GM18858 (cell line): ENCODE measurements around the gene IDH2.
A peak's percentile ranks its signal among the peaks of the same experiment; 100 is the strongest.
"Not testable (repeated sequence)": the region's sequence is repeated elsewhere in the genome, so short reads cannot be mapped to it uniquely, and the experiment has no call there.

Experiments
- ATAC-seq: cut with Tn5 transposase; IDR thresholded peaks from one replicate; pipeline ENCODE4 v1.9.1; 2021; ENCODE audit not compliant: unreplicated experiment

IDH2 gene

GRCh38 chr15:90115783-90116182 is 13.5 kb upstream of the IDH2 start:
- no peak for ATAC-seq

DNA sequence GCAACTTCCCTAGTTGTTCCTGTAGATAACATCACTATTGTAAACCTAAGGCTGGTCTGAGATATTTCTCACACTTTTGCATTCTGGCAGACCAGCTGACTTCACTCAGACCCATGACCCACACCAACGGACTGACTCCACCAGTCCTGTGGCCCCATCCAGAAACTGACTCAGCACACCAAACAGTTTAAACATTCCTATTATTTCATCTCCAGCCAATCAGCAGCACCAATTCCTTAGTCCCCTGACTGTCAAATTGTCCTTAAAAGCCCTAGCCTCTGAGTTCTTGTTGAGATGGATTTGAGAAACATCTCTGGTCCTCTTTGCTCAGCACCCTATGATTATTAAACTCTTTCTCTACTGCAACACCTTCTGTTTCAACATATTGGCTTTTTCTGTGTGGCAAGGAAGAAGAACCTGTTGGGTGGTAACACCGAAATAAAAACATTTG is 12.2 kb upstream of the IDH2 start:
- no peak for ATAC-seq

DNA sequence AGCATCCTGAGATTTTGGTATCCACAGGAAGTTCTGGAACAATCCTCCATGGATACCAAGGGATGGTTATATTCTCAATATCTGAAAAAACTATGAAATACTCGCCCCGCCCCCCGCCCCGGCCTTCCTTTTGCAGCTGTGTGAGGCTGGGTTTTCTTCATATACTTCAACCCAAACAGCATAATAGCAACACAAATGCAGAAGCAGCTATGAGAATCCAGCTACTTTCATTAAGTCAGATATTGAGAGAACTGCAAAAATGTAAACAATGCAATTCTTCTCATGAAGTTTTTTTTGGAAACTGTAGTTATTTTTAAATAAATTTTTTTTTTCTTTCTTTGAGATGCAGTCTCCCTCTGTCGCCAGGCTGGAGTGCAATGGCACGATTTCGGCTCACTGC is 10.9 kb upstream of the IDH2 start:
- ATAC-seq, result no peak

DNA sequence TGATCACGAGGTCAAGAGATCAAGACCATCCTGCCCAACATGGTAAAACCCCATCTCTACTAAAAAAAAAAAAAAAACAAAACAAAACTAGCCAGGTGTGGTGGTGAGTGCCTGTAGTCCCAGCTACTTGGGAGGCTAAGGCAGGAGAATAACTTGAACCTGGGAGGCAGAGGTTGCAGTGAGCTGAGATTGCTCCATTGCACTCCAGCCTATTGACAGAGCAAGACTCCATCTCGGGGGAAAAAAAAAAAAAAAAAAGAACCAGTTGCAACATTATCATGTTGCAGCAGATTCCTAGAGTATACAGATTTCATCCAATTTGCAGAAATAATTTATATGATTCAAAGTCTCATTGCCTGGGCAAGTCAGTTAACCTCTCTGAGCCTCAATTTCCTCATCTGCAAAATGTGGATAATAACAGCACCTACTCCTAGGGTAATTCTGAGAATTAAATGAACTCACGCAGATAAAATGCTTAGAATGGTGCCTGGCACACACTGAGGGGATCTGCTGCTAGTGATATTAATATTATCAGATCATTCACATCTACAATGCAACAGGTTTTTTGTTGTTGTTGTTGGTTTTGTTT is 7.0 kb upstream of the IDH2 start:
- not testable (repeated sequence) for ATAC-seq

- ATAC-seq, result not testable (repeated sequence)
These were observed 5.8 kb upstream of the IDH2 start for GRCh38 chr15:90108038-90108437.

DNA sequence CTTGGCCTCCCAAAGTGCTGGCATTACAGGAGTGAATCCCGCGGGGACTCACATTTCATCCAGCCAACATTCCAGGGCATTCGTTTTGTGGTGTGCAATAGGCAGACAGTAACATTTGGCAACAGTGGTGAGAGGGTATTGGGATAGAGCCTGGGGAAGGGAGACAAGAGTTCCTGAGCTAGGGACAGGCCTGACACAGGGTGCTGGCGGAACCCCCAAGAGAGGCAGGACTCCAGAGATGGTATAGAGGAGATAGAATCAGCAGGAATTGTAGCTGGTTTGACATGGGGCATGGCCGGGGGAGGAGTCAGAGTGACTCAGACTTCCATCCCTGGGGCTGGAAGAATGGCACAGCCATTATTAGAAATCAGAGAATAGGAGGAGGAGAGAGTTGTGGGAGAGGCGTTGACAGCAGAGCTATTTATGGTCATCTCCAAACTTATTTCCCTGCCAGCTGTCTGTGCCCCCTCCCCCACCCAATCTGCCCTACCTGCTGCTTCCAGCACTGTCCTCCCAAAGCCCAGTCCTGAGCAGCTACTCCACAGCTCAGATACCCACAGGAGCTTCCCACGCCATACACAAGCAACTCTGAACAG is 4.4 kb upstream of the IDH2 start:
- no peak for ATAC-seq

GRCh38 chr15:90105521-90105920 is 3.3 kb upstream of the IDH2 start:
- ATAC-seq, result no peak

DNA sequence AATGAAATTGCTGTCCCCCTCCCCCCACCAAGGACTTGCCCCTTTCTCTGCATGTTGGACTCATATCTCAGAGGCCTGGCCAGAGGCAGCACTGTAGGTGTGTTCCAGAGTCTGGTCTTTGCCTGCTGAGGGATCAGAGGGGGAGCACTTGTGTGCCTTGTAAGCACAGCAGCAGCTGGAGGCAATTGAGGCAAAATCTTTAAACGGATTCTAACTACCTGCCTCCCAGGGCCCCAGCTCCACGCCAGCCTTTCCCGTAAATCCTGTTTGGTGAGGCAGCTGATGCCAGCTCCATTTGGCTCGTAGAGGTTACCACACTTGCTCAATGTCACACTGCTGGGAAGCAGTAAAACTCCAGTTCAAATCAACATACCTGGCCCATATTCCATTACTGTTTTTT is 2.3 kb upstream of the IDH2 start:
- no peak for ATAC-seq

GRCh38 chr15:90103701-90104329 is 1.5 kb upstream of the IDH2 start:
- ATAC-seq, result no peak

DNA sequence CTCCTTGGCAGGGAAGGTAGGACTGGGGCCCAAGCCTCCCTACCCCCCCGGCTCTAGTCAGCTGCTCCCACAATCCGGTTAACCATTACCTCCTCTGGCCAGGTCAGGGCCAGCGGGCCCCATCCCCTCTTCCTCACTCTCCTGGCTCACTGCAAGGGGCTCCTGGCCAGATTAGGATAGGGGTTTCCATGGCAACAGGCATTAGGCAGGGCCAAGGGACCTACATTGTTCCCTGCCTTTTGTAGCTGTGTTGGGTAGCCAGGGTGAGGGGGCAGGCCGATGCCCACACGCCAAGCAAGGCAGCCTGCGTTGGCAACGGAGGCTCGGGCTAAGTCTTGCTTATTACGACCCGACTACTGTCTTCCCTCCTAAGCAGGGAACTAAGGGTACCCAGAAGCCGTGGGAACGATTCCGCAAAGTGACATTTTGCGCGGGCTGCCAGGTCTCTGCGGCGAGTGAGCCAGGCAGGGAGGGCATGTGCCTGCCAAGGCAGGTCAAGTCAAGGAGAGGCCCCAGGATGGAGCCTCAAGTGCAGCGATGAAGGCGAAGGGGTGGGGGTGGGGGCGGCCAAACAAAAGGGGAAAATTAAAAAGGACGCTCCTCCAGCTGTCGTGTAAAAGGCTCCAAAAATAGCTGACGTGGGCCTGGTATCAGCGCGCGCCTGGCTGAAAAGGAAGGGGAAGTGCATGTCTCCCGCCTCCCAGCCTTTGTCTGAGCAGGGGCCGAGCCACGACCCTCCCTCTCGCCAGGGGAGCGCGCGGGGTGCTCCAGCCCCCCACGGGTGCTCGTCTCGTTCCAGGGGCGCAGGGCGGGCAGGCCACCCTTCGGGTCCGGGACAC is 919 bp downstream of the IDH2 start:
- ATAC-seq, result no peak

DNA sequence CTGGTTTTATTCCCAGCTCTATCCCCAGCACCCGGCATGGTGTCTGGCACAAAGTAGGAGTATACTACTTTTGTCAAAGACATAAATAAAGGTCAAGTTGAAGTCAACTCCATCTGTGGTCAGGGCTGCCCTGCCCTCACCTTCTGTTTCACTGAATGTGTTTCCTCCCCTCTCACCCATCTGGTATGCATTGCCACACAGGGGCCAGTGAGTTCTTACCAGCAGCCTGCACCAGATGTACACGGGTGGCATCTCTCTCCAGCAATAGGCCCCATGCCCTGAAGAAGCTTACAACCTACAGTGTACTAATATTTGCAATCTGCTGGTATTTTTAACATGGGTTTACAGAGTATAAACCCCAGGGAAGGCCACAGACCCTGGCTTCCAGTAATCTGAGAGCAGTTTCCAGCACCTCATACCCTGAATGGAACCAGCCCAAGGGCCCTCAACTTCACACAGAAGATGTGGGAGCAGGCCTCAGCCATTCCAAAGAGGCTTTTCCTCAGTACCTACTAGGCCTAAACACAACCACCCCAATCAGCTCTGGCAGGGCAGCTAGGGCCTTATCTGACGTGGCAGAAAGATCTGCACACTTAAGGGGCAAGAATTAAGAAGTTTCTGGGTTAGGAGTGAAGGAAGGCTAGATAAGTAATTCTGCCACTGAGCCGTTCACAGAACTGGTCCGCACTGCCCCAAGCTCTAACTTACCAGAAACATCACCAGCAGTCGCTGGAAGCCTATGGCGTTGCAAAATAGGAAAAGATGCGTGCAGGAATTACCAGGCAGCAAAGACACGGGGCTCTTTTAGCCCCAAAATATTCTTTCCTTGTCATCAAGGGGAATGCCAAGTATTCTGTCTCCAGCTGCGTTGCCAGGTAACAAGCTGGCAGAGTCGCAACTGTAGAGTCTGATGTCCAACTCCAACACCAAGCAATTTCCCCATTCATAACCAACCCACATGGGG is 2.1 kb downstream of the IDH2 start:
- ATAC-seq, result no peak

DNA sequence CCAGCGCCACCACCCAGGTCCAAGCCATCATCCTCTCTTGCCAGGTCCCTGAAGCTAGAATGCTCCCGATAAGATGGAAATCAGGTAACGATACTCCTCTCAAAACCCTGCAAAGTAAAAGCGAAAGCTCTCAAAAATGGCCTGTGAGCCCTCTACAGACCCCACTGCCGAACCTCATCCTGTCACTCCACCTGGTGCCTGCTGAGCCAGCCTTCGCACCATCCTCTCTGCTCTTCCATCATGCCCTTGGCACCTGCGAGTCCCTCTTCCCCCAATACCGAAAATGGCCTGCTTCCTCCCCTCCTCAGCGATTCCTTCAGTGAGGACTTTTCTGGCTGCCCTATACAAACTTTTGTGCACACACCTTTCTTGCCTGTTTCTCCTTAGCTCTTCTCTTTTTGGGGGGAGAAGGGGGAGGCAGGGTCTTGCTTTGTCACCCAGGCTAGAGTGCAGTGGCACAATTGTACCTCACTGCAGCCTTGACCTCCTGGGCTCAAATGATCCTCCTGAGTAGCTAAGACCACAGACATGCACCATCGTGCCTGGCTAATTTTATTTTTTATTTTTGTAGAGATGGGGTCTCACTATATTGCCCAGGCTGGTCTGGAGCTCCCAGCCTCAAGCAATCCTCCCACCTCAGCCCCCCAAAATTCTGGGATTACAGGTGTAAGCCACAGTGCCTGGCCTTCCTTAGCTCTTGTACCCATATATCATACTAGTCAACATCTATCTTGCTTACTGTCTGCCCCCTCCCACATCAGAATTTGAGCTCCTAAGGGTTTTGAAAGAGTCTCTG is 3.0 kb downstream of the IDH2 start:
- ATAC-seq, result no peak

DNA sequence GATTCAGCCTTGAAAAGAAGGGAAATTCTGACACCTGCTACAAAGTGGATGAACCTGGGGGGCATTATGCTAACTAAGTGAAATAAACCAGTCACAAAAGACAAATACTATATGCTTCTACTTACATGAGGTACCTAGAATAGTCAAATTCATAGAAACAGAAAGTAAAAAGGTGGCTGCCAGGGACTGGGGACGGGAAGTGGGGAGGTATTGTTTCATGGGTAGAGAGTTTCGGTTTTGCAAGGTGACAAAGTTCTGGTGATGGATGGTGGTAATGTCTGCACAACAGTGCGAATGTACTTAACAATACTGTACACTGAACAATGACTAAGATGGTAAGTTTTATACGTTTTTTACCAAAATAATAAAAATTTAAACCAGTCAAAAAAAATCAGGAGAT is 4.8 kb downstream of the IDH2 start:
- peak; percentile 61 for ATAC-seq

- no peak for ATAC-seq
These were observed 6.7 kb downstream of the IDH2 start for GRCh38 chr15:90095521-90095959.

- ATAC-seq, result no peak
These were observed 10.9 kb downstream of the IDH2 start for GRCh38 chr15:90091156-90091931.

- ATAC-seq, result no peak
These were observed 11.9 kb downstream of the IDH2 start for GRCh38 chr15:90090226-90090848.

GRCh38 chr15:90087454-90088154 is 14.7 kb downstream of the IDH2 start:
- no peak for ATAC-seq

DNA sequence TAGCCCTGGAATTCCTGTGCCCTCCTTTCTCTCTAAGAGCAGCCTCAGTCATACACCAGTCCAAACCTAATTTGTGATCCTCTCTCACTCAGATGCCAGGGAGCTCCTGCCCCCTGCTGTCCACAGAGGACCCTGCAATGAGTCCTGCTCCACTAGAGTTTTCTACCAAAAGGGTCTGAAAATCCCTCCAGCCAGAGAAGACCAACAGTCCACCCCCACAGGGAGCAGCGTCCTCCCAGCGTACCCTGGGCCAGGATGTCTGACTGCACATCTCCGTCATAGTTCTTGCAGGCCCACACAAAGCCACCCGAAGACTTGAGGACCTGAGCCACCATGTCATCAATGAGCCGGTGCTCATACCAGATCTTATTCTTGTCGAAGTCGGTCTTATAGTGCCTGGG is 15.4 kb downstream of the IDH2 start:
- ATAC-seq, result no peak
